HG03378 (cell line): Measurements from ENCODE around the gene FGF14.

Source experiments
- ATAC-seq: cut with Tn5 transposase; IDR thresholded peaks from one replicate; pipeline ENCODE4 v1.9.1; 2021; ENCODE audit warnings: mild to moderate bottlenecking, moderate library complexity; ENCODE audit not compliant: unreplicated experiment

The FGF14 gene

GRCh38 chr13:101829484-101829883 is 572.4 kb downstream of the FGF14 start:
- no peak for ATAC-seq

GRCh38 chr13:101828119-101828518 is 573.7 kb downstream of the FGF14 start:
- ATAC-seq = no peak

DNA sequence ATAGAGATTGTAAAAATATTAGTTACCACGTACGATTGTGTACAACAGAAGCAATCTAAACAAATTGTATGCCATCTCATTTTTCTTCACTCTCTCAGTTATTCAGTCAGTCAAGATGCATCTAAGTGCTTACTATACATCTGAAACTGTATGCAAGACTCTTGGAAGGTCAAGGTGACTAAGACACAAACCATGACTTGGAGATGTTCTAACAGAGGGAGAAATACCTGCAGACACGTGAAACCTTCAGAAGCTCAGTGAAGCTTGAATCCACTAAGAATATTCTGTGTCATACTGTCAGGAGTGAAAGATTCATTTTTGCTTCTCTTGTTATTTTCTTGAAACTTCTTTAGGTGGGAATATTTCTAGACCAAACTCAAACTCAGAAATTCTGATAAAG is 584.0 kb downstream of the FGF14 start:
- ATAC-seq = no peak

- ATAC-seq = no peak
Measured at GRCh38 chr13:101811881-101812280, 590.0 kb downstream of the FGF14 start.

- ATAC-seq = no peak
Measured at GRCh38 chr13:101811284-101811839, 590.5 kb downstream of the FGF14 start.

DNA sequence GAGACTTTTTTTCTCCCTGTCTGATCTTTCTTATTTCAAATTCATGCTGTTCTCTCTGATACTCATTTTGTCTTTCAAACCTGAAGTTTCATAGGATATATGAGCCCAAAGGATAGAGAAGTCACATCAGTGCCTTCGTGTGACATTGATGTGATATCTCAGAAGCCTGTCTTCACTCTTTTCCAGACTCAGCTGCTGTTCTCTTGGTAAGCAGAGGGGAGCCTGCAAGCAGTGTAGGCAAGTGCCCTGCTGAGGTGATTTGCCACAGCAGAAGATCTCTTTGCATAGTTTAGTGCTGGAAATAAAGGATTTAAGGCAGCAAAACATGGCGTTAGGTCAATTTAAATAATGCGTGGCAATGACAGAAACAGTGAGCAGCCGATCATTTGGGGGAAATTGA is 602.7 kb downstream of the FGF14 start:
- no peak for ATAC-seq

- ATAC-seq = no peak
Measured at GRCh38 chr13:101798437-101798836, 603.4 kb downstream of the FGF14 start.

DNA sequence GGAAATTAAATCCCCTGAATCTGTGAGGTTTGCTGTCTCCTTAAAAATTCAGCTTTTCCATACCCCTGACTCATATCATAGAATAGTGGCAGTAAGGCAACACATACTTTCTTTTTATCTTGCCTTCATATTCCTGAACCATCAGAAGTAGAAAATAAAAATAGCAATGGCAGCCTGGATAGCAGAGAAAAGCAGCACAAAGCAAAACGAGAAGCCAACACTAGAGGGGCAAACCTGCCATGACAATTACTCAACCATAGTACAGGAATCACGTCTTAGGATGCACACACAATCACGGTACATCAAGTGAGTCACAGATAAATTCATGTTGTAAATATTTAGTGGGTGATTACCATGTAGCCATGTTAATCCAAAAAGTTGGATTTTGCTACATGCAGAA is 606.4 kb downstream of the FGF14 start:
- ATAC-seq = no peak

DNA sequence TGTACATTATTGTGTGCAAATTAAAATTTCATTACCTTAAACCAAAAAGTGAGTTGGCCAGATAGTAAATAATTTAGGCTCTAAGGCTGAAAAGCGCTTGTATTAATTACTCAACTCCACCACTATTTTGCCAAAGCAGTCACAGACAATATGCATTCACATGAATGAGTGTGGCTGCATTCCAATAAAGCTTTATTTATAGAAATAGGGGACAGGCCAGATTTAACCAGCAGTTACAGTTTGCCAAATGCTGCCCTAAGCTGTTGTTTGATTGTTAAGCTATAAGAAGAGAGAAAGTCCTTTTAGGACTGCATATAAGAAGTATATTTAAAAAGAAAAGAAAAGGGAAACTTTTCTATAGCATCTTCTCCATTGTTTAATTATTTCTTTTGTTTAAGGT is 606.8 kb downstream of the FGF14 start:
- no peak for ATAC-seq

DNA sequence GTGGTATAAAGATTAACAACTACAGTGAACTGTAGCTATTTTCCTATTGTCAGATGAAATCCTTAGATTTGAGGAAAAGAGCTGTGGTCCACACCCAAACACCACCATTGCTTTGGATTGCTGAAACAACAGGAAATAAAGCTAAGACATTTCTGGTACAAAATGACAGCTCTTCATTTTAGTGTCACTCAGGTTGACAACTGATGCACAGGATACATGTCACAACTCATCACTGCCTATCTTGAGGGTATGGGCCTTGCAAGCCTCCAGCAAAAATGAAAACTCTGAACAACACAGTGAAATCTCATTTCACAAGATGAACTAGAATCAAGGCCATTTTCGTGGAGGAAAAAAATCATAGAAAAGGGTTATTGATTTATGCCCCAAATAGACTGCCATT is 609.7 kb downstream of the FGF14 start:
- ATAC-seq = no peak

DNA sequence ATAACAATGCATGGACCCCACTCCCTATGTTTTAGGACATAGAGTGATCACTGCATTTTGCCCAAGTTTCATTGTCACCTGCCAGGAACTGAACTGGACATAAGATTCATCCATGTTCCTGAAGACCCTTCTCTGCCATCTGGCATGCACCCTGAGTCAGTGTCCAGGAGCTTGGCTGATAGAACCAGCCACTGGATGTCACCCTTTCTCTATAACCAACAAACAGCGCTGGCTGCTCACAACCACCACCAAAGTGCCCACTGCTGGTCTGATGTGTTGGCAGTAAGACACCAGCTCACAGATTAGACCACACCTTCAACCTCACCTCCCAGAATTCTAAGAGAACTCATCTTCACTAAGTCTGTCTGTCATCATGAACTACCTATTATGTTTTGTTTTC is 616.0 kb downstream of the FGF14 start:
- peak; percentile 62 for ATAC-seq

DNA sequence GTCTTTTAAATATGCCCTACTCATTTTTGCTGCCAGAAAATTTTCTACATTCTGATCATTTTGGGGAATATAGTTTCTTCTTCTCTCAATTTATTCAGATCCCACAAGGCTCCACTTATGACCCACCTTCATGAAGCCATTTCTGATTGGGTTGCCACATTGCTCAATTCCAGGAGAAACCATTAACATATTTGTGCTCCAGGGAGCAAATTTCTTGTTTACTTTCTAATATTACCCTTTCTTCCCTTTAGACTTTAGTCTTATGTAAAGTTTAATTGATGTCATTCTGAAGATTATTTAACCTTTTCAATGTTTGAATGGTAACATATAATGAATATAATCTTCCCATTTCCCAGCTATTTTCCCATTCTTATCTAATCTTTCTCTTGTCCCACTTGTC is 617.5 kb downstream of the FGF14 start:
- ATAC-seq = no peak

DNA sequence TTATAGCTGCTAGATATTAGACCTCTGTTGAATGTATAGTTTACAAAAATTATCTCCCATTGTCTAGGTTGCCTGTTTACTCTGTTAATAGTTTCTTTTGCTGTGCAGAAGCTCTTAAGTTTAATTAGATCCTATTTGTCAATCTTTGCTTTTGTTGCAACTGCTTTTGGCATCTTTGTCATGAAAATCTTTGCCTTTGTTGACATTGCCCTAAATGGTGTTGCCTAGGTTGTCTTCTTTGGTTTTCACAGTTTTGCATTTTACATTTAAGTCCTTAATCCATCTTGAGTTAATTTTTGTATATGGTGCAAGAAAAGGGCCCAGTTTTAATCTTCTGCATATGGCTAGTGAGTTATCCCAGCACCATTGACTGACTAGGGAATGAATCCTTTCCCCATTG is 618.3 kb downstream of the FGF14 start:
- no peak for ATAC-seq

GRCh38 chr13:101780211-101780610 is 621.6 kb downstream of the FGF14 start:
- ATAC-seq = no peak

DNA sequence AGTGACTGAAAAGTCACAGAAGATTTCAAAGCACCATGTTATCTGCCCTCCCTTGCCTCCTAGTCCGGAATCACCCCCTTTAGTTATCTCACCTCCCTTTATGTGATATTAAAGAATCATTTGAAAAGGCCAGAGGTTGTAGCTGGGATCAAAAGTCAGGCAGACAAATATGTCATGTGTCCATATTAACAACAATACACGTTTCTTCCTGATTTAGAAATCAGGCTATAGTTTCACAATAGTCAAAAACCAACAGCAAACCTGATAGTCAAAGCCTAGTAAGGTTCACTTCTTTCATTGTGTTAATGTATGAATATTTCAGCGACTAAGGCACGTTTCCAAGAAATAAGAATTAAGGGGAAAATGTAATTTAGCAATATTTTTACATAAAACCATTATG is 622.7 kb downstream of the FGF14 start:
- no peak for ATAC-seq

DNA sequence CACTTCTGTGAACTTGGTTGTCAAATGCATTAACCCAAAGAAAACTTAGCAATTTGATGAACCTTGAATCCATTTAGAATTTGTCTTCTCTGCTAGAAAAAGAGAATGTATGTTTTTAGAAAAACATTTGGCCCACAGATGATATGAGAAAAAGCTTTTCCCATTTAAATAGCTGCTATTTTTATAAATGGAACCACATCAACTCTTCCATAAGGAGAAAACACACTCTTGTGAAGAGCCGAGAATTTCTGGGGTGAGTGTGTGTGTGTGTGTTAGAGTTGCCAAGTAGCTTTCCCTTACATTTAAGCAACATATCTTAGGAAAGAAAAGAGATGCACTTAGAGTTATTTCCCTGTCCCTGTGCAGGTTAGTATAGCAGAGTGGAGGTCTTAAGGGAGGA is 626.6 kb downstream of the FGF14 start:
- no peak for ATAC-seq

- no peak for ATAC-seq
Measured at GRCh38 chr13:101774393-101774792, 627.5 kb downstream of the FGF14 start.

GRCh38 chr13:101773062-101773461 is 628.8 kb downstream of the FGF14 start:
- no peak for ATAC-seq

- ATAC-seq = no peak
Measured at GRCh38 chr13:101767131-101767530, 634.7 kb downstream of the FGF14 start.

DNA sequence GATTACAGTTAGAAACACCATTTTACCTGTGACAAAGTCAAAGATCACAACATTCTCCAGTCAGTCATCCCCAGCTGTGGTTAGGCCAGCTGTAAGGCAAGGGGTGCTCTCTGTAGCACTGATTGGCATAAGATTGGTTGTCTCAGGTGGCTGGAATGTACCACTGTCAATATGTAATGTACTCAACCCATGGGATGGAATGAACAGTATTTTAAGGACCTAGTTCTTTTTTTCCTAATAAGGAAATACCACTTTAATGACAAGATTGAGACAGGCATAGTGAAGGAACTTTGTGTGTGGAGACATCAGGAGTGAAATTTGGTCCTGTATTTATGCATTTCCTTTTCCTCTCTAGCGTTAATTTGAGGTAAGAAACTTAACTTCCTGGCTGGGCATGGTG is 638.7 kb downstream of the FGF14 start:
- ATAC-seq = no peak

GRCh38 chr13:101757446-101758039 is 644.3 kb downstream of the FGF14 start:
- peak; percentile 93 for ATAC-seq

DNA sequence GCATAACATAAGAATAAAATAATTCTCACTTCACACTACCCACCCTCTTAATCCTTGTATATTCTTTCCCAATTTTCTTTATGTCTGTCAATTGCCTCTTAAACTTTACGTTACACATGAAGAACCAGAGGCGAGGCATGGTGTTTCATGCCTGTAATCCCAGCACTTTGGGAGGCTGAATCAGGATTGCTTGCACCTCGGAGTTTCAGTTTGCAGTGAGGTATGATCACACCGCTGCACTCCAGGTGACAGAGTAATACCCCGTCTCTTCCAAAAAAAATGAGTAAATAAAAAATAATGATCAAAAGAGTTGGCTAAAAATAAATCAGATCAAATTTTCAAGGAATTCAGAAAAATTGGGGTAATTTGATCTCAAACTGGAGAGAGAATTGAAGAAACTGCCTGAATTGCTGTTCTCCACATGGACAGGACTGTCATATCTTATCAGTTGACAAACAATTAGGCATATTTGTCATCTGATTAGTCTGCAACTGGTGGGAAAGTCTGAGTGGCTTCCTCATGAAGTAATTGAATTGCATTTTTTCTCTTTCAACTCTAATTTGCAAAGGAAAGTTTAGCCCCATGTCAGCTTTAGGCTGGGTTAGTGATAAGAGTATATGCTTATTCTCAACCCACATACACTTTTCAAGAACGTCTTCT is 646.5 kb downstream of the FGF14 start:
- ATAC-seq = no peak

GRCh38 chr13:101752432-101752831 is 649.4 kb downstream of the FGF14 start:
- ATAC-seq = no peak
